GM12874 (cell line): ENCODE data around the gene FAM234B.

ENCODE experiments used
- TF ChIP-seq, protein P1 (sequence below): IDR thresholded peaks from 2 replicates; pipeline ENCODE4 v1.5.1; 2011; ENCODE audit warnings: low read depth, mild to moderate bottlenecking, control low read depth, low read length, moderate library complexity; ENCODE audit not compliant: insufficient read depth

The FAM234B gene

GRCh38 chr12:13079440-13079906 is 35.3 kb downstream of the FAM234B start:
- TF ChIP-seq, protein P1, sequence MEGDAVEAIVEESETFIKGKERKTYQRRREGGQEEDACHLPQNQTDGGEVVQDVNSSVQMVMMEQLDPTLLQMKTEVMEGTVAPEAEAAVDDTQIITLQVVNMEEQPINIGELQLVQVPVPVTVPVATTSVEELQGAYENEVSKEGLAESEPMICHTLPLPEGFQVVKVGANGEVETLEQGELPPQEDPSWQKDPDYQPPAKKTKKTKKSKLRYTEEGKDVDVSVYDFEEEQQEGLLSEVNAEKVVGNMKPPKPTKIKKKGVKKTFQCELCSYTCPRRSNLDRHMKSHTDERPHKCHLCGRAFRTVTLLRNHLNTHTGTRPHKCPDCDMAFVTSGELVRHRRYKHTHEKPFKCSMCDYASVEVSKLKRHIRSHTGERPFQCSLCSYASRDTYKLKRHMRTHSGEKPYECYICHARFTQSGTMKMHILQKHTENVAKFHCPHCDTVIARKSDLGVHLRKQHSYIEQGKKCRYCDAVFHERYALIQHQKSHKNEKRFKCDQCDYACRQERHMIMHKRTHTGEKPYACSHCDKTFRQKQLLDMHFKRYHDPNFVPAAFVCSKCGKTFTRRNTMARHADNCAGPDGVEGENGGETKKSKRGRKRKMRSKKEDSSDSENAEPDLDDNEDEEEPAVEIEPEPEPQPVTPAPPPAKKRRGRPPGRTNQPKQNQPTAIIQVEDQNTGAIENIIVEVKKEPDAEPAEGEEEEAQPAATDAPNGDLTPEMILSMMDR, result no peak

DNA sequence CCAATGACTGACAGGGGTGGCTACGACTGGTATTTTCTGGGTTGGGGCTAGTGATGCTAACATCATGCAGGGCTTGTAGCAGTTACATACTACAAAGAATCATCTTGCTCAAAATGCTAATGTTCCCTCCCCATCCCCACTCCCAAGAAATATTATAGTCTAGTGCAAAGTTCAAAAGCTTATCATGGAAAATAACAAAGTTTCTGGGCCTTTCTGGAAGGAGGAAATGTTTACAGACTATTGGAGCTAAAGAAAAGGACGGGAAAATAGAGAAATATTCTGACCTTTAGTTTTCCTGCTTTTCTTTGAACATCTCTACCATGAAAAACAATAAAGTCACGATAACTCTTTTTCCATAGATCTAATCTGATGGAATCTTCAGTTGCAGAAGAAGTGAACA is 36.1 kb downstream of the FAM234B start:
- TF ChIP-seq, protein P1, result no peak

GRCh38 chr12:13082861-13083260 is 38.7 kb downstream of the FAM234B start:
- TF ChIP-seq, protein P1, result no peak

DNA sequence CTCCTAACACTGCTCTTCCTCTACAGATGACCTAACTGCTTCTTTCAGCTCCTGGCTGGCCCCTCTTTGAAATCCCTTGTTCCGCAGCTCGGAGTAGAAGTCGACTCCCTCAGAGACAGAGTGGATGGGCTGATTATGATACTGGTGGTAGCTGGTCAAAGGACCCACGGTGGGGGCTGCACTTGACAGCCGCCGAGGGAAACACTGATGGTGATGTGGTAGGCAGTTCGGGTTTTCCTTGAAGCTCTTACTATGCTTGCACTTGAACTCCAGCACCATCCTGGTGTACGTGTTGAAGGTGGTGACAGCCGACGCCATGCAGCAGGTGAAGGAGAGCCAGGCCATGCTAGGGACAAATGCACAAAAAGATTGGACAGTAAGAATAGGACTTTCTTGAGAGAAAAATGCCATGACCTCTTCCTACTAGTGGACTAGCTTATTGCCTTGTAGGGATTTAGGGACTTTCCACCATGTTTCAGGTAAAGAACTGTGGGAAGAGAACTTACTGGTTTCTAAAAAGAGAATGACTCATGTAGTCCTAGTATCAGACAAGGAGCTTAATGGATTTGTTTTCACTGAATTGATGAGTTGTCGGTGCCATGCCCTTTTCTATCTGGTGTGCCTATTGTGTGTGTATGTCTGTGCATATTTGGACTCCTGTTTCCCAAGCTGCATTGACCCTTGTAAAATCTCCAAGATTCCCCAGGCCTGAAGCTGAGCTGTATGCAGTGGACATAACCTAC is 40.9 kb downstream of the FAM234B start:
- TF ChIP-seq, protein P1, result no peak

GRCh38 chr12:13085968-13086686 is 41.9 kb downstream of the FAM234B start:
- TF ChIP-seq, protein P1, result no peak

DNA sequence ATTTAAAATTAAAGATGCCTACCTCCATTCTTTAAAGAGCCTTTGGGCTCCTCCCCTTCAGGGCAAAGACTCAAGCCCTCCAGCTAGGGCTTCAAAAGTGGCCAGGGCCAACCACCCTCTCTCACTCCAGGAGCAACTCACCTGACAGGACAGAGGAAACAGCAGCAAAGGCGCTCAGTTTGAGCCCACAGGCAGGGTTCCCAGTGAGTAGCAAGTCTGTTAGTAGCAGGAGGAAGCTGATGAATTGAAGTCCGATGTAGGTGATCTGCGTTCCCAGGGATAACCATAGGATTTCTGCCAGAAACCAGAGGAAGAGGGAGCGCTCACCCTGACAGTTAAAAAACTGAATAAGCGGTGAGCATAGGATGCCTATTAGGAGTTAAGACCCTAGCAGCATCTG is 43.6 kb downstream of the FAM234B start:
- TF ChIP-seq, protein P1, result no peak

- TF ChIP-seq, protein P1, result no peak
These were observed 44.3 kb downstream of the FAM234B start for GRCh38 chr12:13088496-13088895.
